K562 (cell line): ENCODE measurements around the gene RIN3.

Experiments
- MBD1 ChIP-seq: fragments of 250-450 bp; sonication (Bioruptor Pico); IDR thresholded peaks from 2 replicates; pipeline ENCODE4 v1.8.0; 2022; ENCODE audit warnings: inconsistent platforms
- NONO ChIP-seq, 2 experiments: fragments of 200-400 bp in 1 of 2; fragments of 450-650 bp in 1 of 2; formaldehyde crosslinking in 1 of 2; IDR thresholded peaks; 2 replicates each; pipeline ENCODE4 v1.6.1; 2017; ENCODE audit warnings: low read depth in 2 of 2, mild to moderate bottlenecking in 2 of 2, moderate library complexity in 2 of 2, low read length in 1 of 2
- POLR2A ChIP-seq: fragments of 450-650 bp; conservative IDR thresholded peaks from 2 replicates; pipeline ENCODE4 v1.6.1; 2016
- SPI1 ChIP-seq: IDR thresholded peaks from 2 replicates; pipeline ENCODE4 v1.6.1; 2011; ENCODE audit warnings: low read depth, low read length, control low read depth, borderline replicate concordance
- ZNF318 ChIP-seq, 2 experiments: fragments of 450-650 bp; IDR thresholded peaks; 2 replicates each; pipeline ENCODE4 v1.6.1; 2016; ENCODE audit warnings: mild to moderate bottlenecking in 2 of 2, borderline replicate concordance in 1 of 2, low read depth in 1 of 2, moderate library complexity in 1 of 2
- ZNF785 ChIP-seq: fragments of 250-450 bp; sonication (Bioruptor Pico); IDR thresholded peaks from 2 replicates; pipeline ENCODE4 v1.4.0; 2020; ENCODE audit warnings: mild to moderate bottlenecking

GRCh38 chr14:92613008-92613658, 99.6 kb downstream of the RIN3 start:
- TF ChIP-seq MBD1 (CRISPR knock-in tag) (no peak), NONO (IDR thresholded peaks at IDR 0.05; ENCODE audit: low read depth in 2 of 2, low read length in 1 of 2) (no peak), ZNF318 (IDR thresholded peaks at IDR 0.05; ENCODE audit: borderline replicate concordance in 1 of 2, low read depth in 1 of 2) (no peak), POLR2A (no peak), SPI1 (no peak), ZNF785 (CRISPR knock-in tag) (no peak)
